Measurements from ENCODE around the gene MAP4K1.

Gene MAP4K1

DNA sequence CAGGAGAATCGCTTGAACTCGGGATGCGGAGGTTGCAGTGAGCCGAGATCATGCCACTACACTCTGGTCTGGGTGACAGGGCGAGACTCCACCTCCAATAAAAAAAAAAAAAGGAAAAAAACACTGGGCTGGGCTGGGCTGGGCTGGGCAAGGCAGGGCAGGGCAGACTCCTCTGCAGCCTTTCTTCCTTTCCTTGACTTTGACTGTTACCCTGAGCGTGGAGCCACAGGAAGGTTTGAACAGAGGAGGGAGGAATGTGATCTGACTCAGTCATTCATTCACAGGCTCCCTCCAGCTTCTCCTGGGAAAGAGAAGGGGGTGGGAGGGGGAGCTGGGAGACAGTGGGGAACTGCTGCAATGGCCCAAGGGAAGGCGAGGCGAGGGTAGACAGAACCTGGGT is 27.0 kb upstream of the MAP4K1 start:
- ATAC-seq, result no peak
- TF ChIP-seq CSRNP3 (CRISPR knock-in tag; IDR thresholded peaks at IDR 0.05), result no peak
- TF ChIP-seq TOX (CRISPR knock-in tag; IDR thresholded peaks at IDR 0.05; ENCODE audit: borderline replicate concordance), result no peak
- no peak for TF ChIP-seq SNAI2 (CRISPR knock-in tag; IDR thresholded peaks at IDR 0.05)
- no peak for TF ChIP-seq ZFP30 (CRISPR knock-in tag; IDR thresholded peaks at IDR 0.05)
- no peak for TF ChIP-seq PPARA (CRISPR knock-in tag; IDR thresholded peaks at IDR 0.05; ENCODE audit: borderline replicate concordance)
- TF ChIP-seq POU6F1 (CRISPR knock-in tag; IDR thresholded peaks at IDR 0.05; ENCODE audit: borderline replicate concordance, low read depth), result no peak
- TF ChIP-seq CSDC2 (CRISPR knock-in tag; IDR thresholded peaks at IDR 0.05), result no peak
- TF ChIP-seq, protein P1, sequence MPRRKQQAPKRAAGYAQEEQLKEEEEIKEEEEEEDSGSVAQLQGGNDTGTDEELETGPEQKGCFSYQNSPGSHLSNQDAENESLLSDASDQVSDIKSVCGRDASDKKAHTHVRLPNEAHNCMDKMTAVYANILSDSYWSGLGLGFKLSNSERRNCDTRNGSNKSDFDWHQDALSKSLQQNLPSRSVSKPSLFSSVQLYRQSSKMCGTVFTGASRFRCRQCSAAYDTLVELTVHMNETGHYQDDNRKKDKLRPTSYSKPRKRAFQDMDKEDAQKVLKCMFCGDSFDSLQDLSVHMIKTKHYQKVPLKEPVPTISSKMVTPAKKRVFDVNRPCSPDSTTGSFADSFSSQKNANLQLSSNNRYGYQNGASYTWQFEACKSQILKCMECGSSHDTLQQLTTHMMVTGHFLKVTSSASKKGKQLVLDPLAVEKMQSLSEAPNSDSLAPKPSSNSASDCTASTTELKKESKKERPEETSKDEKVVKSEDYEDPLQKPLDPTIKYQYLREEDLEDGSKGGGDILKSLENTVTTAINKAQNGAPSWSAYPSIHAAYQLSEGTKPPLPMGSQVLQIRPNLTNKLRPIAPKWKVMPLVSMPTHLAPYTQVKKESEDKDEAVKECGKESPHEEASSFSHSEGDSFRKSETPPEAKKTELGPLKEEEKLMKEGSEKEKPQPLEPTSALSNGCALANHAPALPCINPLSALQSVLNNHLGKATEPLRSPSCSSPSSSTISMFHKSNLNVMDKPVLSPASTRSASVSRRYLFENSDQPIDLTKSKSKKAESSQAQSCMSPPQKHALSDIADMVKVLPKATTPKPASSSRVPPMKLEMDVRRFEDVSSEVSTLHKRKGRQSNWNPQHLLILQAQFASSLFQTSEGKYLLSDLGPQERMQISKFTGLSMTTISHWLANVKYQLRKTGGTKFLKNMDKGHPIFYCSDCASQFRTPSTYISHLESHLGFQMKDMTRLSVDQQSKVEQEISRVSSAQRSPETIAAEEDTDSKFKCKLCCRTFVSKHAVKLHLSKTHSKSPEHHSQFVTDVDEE (CRISPR knock-in tag; IDR thresholded peaks at IDR 0.05), result no peak

- ATAC-seq, result no peak
- TF ChIP-seq CSRNP3 (CRISPR knock-in tag; IDR thresholded peaks at IDR 0.05) (no peak), ISL1 (CRISPR knock-in tag; IDR thresholded peaks at IDR 0.05) (no peak), ZNF565 (CRISPR knock-in tag; conservative IDR thresholded peaks at IDR 0.05; ENCODE audit: low read depth) (no peak), ESRRG (CRISPR knock-in tag; IDR thresholded peaks at IDR 0.05) (no peak), SNAI2 (CRISPR knock-in tag; IDR thresholded peaks at IDR 0.05) (no peak), OSR1 (CRISPR knock-in tag; IDR thresholded peaks at IDR 0.05) (no peak), RARB (CRISPR knock-in tag; IDR thresholded peaks at IDR 0.05) (no peak), TCF4 (CRISPR knock-in tag; IDR thresholded peaks at IDR 0.05; ENCODE audit: borderline replicate concordance) (no peak), ZFP3 (CRISPR knock-in tag; IDR thresholded peaks at IDR 0.05) (no peak)
- TF ChIP-seq, protein P1 (CRISPR knock-in tag; IDR thresholded peaks at IDR 0.05), result no peak
These were observed 24.4 kb upstream of the MAP4K1 start for GRCh38 chr19:38642176-38642575.

- TF ChIP-seq ZFP30 (CRISPR knock-in tag; IDR thresholded peaks at IDR 0.05), result no peak
- TF ChIP-seq ZNF70 (CRISPR knock-in tag; IDR thresholded peaks at IDR 0.05), result no peak
- TF ChIP-seq ARNTL (CRISPR knock-in tag; IDR thresholded peaks at IDR 0.05; ENCODE audit: borderline replicate concordance, low read depth), result no peak
- TF ChIP-seq, protein P1 (CRISPR knock-in tag; IDR thresholded peaks at IDR 0.05), result no peak
- no peak for TF ChIP-seq CSDC2 (CRISPR knock-in tag; IDR thresholded peaks at IDR 0.05)
- no peak for TF ChIP-seq BACH2 (CRISPR knock-in tag; IDR thresholded peaks at IDR 0.05; ENCODE audit: borderline replicate concordance)
- TF ChIP-seq ZNF8 (CRISPR knock-in tag; IDR thresholded peaks at IDR 0.05), result no peak
- no peak for TF ChIP-seq RARB (CRISPR knock-in tag; IDR thresholded peaks at IDR 0.05)
- no peak for ATAC-seq
These were observed 22.6 kb upstream of the MAP4K1 start for GRCh38 chr19:38640368-38640767.
